IPS-20b (cell line): ENCODE measurements around the gene VEZF1.

ENCODE experiments used
- H3K27ac ChIP-seq: one replicate; pipeline ENCODE4 v1.5.1; 2013; ENCODE audit warnings: low read length
- H3K27me3 ChIP-seq: 2 replicates; pipeline ENCODE4 v1.6.1; 2013; ENCODE audit warnings: mild to moderate bottlenecking, low read length, inconsistent platforms; ENCODE audit not compliant: insufficient read depth
- H3K36me3 ChIP-seq: 2 replicates; pipeline ENCODE4 v1.6.1; 2013; ENCODE audit warnings: low read depth, mild to moderate bottlenecking, inconsistent platforms, low read length, moderate library complexity; ENCODE audit not compliant: insufficient read depth
- H3K4me1 ChIP-seq: 2 replicates; pipeline ENCODE4 v1.6.1; 2013; ENCODE audit warnings: mild to moderate bottlenecking, control low read depth, inconsistent platforms, low read length, moderate library complexity; ENCODE audit not compliant: insufficient read depth
- H3K4me3 ChIP-seq: 2 replicates; pipeline ENCODE4 v1.5.1; 2013; ENCODE audit warnings: mild to moderate bottlenecking, low read length, inconsistent platforms
- H3K9ac ChIP-seq: 2 replicates; pipeline ENCODE4 v1.6.1; 2013; ENCODE audit warnings: low read depth, mild to moderate bottlenecking, inconsistent platforms, low read length, moderate library complexity
- H3K9me3 ChIP-seq: 2 replicates; pipeline ENCODE4 v1.6.1; 2013; ENCODE audit warnings: mild to moderate bottlenecking, low read depth, low read length, inconsistent platforms; ENCODE audit not compliant: insufficient read depth

Gene VEZF1

GRCh38 chr17:57943140-57943539, 44.9 kb downstream of the VEZF1 start:
- Histone ChIP-seq H3K27ac (no peak overlapping the region), H3K27me3 (no peaks in the 10 kb centered on the region), H3K9ac (no peak overlapping the region), H3K9me3 (no peaks in the 10 kb centered on the region), H3K4me3 (no peak overlapping the region), H3K36me3 (no peaks in the 10 kb centered on the region), H3K4me1 (peaks cover 20% of the 10 kb centered on the region)

DNA sequence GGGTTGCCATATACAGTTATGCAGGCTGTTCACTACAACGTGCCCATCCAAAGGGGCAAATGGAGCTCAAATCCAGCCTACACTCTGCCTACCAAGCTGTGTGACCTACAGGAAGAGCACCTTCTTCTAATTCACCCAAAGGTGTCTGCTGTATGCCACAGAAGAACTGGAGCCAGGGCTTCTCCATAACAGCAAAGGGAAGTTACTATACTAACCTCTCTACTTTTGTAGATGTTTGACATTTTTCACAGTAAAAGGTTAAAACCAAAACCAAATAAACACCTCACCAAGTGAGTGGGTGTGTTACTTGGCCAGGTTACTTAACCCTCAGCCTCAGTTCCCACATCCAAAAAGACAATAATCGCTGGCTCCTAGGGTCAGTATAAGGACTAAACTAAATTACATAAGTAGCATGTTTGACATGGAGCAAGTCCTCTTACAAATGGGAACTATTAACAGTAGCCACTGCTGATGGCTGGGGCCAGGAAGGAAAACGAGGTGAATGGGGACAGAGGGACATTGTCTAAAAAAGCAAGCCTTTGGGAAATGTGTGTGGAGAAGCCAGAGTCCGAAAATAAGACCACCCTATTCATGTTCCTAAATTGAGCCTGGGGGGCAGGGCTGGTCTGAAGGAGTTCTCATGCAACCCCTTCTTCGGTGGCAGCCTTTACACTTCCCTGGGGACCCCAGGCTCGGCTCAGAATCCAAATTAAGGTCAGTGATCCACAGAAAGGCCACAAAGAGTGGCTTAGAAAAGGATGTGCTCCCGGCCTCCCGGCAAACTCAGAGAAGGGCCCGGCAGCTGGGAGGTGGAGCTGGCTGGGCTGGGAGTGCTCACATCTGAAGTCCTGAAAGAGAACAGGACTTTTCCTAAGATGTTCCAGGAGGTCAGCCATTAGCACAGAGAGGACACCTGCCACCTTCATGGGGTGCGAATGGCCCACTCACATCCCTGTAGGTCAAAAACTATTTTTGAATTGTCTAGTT, 46.4 kb downstream of the VEZF1 start:
- no peak overlapping the region for H3K4me3 ChIP-seq
- H3K27ac ChIP-seq, result no peak overlapping the region
- no peak overlapping the region for H3K9ac ChIP-seq
- peaks cover 11% of the 10 kb centered on the region for H3K4me1 ChIP-seq
- no peaks in the 10 kb centered on the region for H3K36me3 ChIP-seq
- no peaks in the 10 kb centered on the region for H3K9me3 ChIP-seq
- no peaks in the 10 kb centered on the region for H3K27me3 ChIP-seq

GRCh38 chr17:57940653-57941329, 47.3 kb downstream of the VEZF1 start:
- Histone ChIP-seq H3K27me3 (no peaks in the 10 kb centered on the region), H3K36me3 (no peaks in the 10 kb centered on the region), H3K27ac (no peak overlapping the region), H3K9me3 (no peaks in the 10 kb centered on the region), H3K4me3 (no peak overlapping the region), H3K9ac (no peak overlapping the region), H3K4me1 (peaks cover 10% of the 10 kb centered on the region)

DNA sequence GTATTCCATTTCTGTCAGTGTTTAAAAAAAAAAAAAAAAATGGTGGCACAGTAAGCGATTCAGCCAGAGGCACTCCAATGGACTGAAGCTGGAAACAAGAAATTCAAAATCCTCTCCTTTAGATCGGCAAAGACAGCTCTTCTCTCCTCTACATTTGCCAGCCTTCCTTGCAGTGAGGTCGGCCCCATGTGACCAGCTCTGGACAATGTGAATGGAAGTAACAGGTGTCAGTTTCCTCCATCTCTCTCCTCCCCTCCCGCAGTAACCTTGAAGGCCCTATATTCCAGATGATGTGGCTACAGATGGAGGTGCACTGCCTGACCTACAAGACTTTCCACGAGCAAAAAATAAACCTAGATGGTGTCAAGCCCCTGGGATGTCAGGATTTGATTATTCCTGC, 47.8 kb downstream of the VEZF1 start:
- H3K9ac ChIP-seq, result no peak overlapping the region
- H3K4me3 ChIP-seq, result no peak overlapping the region
- H3K4me1 ChIP-seq, result peaks cover 14% of the 10 kb centered on the region
- no peak overlapping the region for H3K27ac ChIP-seq
- H3K36me3 ChIP-seq, result no peaks in the 10 kb centered on the region
- no peaks in the 10 kb centered on the region for H3K27me3 ChIP-seq
- no peaks in the 10 kb centered on the region for H3K9me3 ChIP-seq

DNA sequence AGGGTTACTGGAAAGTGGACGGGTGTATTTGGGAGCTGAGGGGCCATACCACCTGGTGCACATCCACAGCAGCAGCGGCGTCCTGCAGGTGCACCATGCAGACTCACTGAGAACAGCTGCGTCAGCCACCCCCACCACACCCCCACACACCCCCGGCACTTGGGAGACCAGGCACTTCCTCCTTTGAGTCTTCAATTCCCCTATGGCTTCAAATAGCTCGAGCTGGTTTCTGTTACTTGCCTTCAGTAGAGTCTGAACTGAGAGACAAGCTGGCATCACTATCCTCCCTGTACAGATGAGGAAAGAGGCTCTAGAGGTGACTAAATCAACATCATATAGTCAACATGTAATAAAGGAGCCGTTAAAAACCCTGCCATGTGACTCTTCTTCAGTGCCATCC, 48.3 kb downstream of the VEZF1 start:
- H3K9ac ChIP-seq, result no peak overlapping the region
- H3K4me3 ChIP-seq, result no peak overlapping the region
- H3K27me3 ChIP-seq, result no peaks in the 10 kb centered on the region
- H3K27ac ChIP-seq, result no peak overlapping the region
- no peaks in the 10 kb centered on the region for H3K9me3 ChIP-seq
- peaks cover 19% of the 10 kb centered on the region for H3K4me1 ChIP-seq
- no peaks in the 10 kb centered on the region for H3K36me3 ChIP-seq

- no peak overlapping the region for H3K4me3 ChIP-seq
- H3K27ac ChIP-seq, result no peak overlapping the region
Measured at GRCh38 chr17:57938061-57938502, 50.0 kb downstream of the VEZF1 start.

DNA sequence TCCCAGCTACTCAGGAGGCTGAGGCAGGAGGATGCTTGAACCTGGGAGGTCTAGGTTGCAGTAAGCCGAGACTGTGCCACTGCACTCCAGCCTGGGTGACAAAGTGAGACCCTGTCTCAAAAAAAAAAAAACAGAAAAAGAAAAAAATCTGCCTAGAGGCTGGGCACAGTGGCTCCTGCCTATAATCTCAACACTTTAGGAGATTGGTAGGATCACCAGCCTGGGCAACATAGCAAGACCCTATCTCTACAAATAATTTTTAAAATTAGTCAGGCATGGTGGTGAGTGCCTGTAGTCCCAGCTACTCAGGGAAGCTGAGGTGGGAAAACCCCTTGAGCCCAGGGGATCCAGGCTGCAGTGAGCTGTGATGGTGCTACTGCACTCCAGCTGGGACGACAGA, 50.6 kb downstream of the VEZF1 start:
- Histone ChIP-seq H3K27ac (no peak overlapping the region), H3K4me1 (peaks cover 19% of the 10 kb centered on the region)

More at GRCh38 chr17:57938061-57938502, 50.0 kb downstream of the VEZF1 start:
- Histone ChIP-seq H3K9me3 (no peaks in the 10 kb centered on the region), H3K27me3 (no peaks in the 10 kb centered on the region), H3K4me1 (peaks cover 19% of the 10 kb centered on the region), H3K9ac (no peak overlapping the region), H3K36me3 (no peaks in the 10 kb centered on the region)

GRCh38 chr17:57935833-57936807, 51.9 kb downstream of the VEZF1 start:
- no peaks in the 10 kb centered on the region for H3K27me3 ChIP-seq
- peak overlapping the region; percentile 33; the same call in 1 of the 2 replicates for H3K9ac ChIP-seq
- H3K4me3 ChIP-seq, result peak overlapping the region; percentile 26; the same call in 1 of the 2 replicates
- H3K27ac ChIP-seq, result peak overlapping the region; percentile 19
- no peaks in the 10 kb centered on the region for H3K36me3 ChIP-seq
- H3K9me3 ChIP-seq, result no peaks in the 10 kb centered on the region
- peaks cover 22% of the 10 kb centered on the region for H3K4me1 ChIP-seq

More for the DNA sequence above, 50.6 kb downstream of the VEZF1 start:
- Histone ChIP-seq H3K9me3 (no peaks in the 10 kb centered on the region), H3K36me3 (no peaks in the 10 kb centered on the region), H3K27me3 (no peaks in the 10 kb centered on the region), H3K4me3 (no peak overlapping the region), H3K9ac (no peak overlapping the region)

DNA sequence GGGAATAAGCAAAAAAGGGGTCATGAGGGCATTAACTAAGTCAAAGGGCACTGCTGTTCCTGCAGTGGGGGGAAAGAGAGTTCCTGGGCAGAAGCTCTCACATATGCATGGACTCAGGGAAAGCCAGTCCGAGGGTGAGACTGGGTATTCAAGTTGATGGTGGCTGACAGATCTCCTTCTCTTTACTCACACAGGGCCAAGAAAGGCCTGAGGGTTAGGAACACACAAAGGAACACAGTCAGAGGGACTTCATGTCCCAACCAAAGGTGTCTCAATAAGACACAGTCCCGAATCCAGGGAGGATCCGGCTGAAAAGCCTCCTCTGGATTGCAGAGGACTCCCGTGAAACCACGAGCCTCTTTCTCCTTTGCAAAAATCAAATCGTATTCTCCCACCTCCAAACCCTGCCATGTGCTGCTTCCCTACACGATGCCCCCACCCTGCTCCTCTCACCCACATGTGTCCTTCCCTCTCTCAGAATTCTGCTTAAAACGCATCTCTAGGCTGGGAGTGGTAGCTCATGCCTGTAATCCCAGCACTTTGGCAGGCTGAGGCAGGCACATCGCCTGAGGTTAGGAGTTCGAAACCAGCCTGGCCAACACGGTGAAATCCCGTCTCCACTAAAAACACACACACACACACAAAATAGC, 56.4 kb downstream of the VEZF1 start:
- Histone ChIP-seq H3K4me1 (peaks cover 26% of the 10 kb centered on the region), H3K27me3 (no peaks in the 10 kb centered on the region; the same call in none of the 2 replicates), H3K9me3 (no peaks in the 10 kb centered on the region), H3K36me3 (no peaks in the 10 kb centered on the region), H3K27ac (no peak overlapping the region), H3K4me3 (no peak overlapping the region), H3K9ac (no peak overlapping the region)

- Histone ChIP-seq H3K27ac (no peak overlapping the region), H3K27me3 (peaks cover 6% of the 10 kb centered on the region), H3K4me1 (peaks cover 16% of the 10 kb centered on the region)
Measured at GRCh38 chr17:57930239-57930638, 57.8 kb downstream of the VEZF1 start.

More at GRCh38 chr17:57930239-57930638, 57.8 kb downstream of the VEZF1 start:
- Histone ChIP-seq H3K9ac (no peak overlapping the region), H3K36me3 (no peaks in the 10 kb centered on the region), H3K4me3 (no peak overlapping the region), H3K9me3 (no peaks in the 10 kb centered on the region)
